ENCODE results near the gene NME4.
A peak's percentile ranks its signal among the peaks of the same experiment; 100 is the strongest.
"Not testable (repeated sequence)": the region's sequence is repeated elsewhere in the genome, so short reads cannot be mapped to it uniquely, and the experiment has no call there.

Gene NME4

DNA sequence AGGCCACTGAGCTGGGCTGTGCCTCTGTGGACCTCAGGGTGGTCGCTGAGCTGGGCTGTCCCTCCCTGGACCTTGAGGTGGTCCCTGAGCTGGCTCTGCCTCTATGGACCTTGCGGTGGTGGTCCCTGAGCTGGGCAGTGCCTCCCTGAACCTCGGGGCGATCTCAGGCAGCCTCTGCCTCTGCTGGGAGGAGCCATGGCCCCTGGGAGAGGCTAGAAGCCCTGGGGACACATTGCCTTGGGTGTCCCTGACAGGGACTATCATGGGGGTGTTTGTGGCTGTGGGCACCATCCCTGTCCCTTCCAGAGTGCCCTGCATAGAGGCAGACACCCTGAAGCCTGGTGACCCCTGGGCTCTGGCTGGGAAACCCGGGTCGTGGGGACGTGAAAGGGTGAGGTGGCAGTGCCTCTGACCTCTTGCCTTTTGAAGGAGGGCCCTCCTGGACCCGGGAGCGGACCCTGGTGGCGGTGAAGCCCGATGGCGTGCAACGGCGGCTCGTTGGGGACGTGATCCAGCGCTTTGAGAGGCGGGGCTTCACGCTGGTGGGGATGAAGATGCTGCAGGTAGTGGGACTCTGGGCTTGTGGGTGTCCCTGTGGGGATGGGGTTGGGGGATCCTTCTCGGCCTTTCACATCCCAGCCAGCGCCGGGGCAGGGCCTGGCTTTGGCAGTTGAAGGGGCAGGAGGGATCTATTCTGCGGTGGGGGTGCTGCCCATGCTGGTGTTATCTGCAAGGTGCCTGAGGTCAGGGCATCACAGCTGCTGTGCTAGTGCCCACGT lies 1.8 kb downstream of the NME4 start:
- DNase-seq (ENCODE audit: low read depth): no peak

DNA sequence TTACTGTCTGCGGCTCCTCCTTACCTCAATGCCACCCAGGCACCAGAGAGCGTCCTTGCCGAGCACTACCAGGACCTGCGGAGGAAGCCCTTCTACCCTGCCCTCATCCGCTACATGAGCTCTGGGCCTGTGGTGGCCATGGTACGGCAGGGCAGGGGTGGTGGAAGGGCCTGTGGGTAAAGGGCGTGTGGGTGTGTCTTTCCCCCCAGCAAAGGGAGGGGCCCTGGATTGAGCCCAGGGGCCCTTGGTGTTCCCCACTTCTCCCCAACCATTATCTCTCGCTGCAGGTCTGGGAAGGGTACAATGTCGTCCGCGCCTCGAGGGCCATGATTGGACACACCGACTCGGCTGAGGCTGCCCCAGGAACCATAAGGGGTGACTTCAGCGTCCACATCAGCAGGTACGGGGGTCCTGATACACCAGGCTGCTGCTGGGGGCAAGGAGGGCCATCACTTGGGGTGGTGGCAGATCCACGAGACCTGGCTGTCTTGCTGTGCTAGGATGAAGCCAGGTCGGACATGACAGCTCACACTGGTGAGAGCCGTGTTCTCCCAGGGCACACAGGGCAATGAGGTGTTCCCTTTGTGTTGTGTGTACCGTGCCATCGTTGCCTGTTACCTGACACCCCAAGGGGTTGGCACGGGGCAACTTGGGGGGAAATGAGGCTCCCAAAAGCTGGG lies 2.5 kb downstream of the NME4 start:
- DNase-seq (ENCODE audit: low read depth): no peak

DNA sequence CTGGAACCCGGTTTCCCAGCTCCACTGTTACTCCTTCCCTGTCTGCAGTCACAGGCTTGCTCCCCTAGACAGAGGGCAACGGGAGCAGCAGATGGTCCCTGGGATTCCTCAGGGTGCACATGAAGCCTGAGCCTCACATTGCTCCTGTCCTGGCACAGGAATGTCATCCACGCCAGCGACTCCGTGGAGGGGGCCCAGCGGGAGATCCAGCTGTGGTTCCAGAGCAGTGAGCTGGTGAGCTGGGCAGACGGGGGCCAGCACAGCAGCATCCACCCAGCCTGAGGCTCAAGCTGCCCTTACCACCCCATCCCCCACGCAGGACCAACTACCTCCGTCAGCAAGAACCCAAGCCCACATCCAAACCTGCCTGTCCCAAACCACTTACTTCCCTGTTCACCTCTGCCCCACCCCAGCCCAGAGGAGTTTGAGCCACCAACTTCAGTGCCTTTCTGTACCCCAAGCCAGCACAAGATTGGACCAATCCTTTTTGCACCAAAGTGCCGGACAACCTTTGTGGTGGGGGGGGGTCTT lies 3.1 kb downstream of the NME4 start:
- no peak for DNase-seq (ENCODE audit: low read depth)

DNA sequence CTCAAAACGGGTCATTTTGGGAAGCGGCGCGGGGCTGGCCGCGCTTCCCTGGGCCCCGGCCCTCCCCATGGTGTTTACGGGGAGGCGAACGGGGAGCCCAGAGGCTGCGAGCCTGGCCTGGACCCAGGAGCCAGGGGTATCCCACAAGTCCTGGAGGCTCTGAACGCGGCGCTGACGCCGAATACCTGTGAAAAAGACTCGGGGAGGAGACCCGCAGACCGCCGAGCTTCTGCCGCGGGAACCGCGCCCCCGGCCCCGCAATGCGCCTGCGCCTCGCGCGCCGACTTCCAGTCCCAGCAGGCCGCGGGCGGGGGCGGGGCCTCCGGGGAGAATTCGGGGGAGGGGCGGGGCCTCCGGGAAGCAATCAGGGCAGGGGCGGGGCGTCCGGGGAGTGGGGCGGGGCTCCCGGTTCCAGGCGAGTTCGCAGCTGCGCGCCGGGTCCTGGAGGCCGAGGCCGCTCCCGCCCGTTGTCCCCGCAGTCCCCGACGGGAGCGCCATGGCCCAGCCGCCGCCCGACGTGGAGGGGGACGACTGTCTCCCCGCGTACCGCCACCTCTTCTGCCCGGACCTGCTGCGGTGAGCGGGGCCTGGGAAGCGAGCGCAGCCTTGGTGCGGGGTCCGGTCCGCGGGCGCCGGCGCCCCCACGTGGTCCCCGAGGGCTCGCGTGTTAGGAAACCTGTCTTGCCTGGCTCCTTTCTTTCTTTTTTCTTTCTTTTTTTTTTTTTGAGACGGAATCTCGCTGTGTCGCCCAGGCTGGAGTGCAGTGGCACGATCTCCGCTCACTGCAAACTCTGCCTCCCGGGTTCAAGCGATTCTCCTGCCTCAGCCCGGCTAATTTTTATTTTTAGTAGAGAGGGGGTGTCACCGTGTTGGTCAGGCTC lies 4.7 kb downstream of the NME4 start, which contains the start of gene DECR2:
Gene DECR2, plus strand, starts transcription at position 418 of the 881 bp plus-strand sequence. Its CDS starts 79 bp downstream, at position 497.
- peak; percentile 99 for DNase-seq (ENCODE audit: low read depth)

DNA sequence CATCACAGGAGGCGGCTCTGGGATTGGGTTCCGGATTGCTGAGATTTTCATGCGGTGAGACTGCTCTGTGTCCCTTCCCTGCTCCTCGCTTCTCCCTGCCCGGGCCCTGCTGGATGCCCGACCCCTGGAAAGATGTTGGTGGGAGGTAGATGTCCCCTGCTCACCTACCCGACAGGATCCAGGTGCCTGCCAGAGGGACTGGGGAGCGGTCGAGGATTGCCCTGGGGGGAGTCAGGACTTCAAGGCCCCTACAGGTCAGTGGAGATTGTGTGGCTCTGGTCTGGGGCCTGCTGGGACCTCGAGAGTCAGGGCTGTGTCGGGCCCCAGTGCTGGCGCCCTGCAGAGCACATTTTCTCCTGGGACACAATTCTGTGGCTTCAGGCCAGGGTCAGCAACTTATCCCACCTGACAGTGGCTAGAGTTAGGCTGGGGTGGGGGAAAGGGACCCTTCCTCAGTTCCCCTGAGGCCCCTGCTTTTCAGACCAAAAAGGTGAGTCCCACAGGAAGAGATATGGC lies 8.0 kb downstream of the NME4 start:
- DNase-seq (ENCODE audit: low read depth): no peak

DNA sequence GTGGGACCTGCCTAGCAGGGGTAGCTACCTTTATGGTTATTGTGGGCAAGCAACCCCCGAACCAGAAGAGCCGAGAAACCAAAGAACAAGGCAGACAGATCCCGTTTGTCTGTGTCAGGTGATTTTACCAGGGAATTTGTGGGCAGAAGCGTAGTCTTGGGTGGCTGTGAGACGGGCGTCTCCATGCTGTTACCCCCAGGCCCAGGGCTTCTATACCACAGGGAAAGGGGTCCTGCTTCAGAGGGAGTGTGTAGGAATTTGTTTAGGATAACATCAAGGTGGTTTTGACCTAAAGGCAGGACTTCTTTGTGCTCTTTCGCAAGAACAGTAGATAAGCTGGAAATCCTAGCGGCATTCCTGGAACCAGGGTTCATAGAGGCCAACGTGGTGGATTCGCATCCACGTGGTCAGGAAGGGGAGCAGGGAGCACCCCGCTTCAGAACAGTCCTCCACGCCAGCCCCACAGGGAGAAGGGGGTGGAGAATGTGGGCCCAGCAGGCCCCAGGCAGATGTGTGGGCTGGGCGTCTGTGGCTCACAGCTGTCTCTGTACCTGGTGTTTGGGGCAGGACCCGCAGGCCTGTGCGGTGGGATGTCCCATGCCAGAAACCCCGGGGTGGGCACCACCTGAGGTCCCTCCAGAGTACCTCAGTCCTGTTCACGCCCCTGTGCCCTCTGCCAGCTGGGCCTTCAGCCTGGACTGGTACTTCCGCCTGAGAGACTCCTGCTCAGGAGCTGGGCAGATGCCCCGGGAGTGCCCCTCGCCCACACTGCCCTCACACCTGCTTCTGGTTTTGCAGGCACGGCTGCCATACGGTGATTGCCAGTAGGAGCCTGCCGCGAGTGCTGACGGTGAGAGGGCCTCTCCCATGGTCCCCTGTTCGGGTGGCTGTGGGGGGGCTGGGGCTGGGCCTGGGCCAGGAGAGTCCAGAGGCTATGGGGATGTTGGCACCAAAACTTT lies 8.8 kb downstream of the NME4 start:
- no peak for DNase-seq (ENCODE audit: low read depth)

DNA sequence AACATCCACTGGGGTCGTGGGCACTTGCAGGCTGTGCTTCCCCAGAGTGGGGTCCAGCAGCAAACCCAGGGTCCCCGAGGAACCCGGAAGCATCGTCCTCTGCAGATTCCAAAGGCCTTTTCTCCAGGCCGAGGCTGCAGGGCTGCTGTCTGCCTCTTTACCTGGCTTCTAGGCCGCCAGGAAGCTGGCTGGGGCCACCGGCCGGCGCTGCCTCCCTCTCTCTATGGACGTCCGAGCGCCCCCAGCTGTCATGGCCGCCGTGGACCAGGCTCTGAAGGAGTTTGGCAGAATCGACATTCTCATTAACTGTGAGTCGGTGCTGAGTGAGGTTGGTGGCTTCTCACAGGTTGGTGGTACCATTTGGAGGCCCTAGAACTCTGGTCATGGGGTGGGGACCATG lies 10.3 kb downstream of the NME4 start:
- DNase-seq (ENCODE audit: low read depth): no peak

DNA sequence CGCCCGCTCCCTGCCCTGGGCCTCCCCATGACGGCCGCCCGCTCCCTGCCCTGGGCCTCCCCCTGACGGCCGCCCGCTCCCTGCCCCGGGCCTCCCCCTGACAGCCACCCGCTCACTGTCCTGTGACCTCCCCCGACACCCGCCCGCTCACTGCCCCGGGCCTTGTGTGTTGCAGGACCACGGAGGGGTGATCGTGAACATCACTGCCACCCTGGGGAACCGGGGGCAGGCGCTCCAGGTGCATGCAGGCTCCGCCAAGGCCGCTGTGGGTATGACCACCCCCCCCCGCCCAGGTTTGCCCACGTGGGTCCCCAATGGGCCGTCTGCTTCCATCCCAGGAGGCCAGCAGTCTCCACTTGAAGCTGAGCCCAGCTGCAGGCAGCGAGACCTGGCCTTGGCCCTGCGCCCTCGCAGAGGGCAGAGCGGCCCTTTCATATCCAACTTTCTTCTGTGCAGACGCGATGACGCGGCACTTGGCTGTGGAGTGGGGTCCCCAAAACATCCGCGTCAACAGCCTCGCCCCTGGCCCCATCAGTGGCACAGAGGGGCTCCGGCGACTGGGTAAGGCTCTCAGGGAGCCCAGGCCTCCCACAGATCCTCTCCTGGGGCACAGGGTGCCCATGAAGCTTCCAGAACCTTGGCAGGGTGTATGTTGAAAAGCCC lies 13.6 kb downstream of the NME4 start:
- DNase-seq (ENCODE audit: low read depth): no peak

DNA sequence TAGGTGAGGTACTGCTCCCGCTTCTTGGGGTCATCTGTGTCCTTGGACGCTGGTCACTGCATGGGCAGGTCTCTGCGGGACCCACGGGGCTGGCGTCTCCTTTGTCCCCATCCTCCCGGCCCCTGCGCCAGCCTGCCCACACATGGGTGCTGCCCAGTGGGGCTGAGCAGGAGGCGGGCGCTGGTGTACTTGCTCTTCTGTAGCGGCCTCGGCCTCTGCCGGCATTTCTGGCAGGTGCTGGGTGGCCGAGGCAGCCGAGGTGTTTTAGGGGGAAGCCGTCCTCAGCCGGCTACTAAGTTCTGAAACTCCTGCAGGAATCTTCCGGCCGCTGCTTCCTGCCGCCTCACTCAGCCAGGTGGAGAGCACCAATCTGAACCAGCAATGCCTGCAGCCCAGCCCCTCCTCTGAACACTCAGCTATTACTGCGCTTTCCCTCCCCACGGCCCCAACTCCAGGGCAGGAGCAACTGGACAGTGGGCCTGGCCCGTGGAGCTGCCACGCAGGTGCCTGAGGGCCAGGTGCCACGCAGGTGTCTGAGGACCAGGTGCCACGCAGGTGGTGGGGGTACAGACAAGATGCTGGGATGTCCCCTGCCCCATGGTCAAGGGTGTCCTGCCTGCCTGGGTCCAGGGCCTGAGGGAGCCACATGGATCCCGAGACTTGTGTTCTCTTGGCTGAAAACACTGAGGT lies 14.7 kb downstream of the NME4 start:
- DNase-seq (ENCODE audit: low read depth): no peak

DNA sequence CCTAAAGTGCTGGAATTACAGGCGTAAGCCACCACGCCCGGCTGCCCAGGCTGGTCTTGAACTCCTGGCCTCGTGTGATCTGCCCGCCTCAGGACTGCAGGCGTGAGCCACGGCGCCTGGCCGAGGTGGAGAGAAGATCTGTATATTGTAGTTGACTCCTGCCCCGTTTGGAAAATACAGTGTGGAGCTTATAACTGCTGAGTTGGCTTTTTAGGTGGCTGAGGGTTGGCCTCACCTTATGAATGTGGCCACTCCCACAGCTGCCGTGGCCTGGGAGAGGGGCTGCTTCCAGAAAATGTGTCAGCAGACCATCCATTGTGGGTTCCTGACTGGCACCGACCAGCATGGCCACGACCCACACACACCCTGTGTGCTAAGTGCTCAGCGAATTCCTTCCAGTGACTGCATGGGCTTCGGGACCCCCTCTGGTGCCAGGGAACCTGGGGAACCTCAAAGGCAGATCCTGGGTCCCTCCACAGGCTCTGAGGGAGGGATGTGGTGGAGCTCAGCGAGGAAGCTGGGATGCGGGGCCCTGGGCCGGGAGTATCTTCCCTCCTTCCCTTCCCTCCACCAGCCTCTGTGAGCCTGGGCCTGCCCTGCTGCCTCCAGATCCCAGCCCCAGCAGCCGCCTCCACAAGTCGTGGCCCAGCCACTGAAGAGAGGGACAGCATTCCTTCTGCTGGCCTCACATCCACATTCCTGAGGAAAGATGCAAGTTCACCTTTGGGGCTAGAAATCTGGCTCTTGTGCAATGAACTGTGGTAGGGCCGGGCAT lies 17.6 kb downstream of the NME4 start:
- DNase-seq (ENCODE audit: low read depth): no peak

DNA sequence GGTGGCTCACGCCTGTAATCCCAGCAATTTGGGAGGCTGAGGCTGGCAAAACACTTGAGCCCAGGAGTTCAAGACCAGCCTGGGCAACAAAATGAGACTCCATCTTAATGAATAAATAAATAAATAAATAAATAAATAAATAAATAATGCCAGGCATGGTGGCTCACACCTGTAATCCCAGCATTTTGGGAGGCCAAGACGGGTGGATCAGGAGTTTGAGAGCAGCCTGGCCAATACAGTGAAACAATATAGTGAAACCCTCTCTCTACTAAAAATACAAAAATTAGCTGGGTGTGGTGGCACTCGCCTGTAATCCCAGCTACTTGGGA lies 18.1 kb downstream of the NME4 start:
- not testable (repeated sequence) for DNase-seq (ENCODE audit: low read depth)

DNA sequence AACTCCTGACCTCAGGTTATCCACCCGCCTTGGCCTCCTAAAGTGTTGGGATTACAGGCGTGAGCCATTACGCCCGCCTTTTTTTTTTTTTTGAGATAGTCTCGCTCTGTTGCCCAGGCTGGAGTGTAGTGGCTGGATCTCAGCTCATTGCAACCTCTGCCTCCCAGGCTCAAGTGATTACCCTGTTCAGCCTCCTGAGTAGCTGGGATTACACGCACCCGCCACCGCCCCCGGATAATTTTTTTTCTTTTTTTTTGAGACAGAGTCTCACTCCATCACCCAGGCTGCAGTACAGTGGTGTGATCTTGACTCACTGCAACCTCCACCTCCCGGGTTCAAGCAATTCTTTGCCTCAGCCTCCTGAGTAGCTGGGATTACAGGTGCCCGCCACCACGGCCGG lies 25.2 kb downstream of the NME4 start:
- not testable (repeated sequence) for DNase-seq (ENCODE audit: low read depth)

DNA sequence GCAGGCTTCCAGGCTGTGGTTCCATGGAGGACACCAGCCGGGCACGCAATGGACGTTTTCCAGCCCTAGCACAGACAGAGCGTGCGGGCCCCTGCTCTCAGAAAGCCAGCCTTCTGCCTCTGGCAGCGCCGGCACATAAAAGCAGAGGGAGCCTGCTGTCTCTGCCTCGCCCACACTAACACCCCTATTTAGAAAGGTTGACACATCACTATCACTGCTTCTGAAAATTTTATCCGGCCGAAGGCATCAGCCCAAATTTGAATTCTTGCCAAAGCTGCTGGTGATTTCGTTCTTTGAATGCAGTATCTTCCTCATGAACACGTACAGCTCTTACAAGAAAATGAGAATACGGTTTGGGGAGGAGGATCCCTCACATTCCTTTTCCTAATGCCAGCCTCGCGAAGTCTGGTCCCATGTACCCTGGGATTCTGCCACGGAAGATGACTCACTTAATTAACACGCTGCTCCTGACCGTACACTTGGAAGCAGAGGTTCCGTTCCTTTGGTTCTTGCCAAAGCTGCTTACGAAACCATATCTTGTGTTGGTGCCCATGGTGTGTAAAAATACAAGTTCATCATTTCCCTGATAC lies 27.1 kb downstream of the NME4 start:
- no peak for DNase-seq (ENCODE audit: low read depth)

DNA sequence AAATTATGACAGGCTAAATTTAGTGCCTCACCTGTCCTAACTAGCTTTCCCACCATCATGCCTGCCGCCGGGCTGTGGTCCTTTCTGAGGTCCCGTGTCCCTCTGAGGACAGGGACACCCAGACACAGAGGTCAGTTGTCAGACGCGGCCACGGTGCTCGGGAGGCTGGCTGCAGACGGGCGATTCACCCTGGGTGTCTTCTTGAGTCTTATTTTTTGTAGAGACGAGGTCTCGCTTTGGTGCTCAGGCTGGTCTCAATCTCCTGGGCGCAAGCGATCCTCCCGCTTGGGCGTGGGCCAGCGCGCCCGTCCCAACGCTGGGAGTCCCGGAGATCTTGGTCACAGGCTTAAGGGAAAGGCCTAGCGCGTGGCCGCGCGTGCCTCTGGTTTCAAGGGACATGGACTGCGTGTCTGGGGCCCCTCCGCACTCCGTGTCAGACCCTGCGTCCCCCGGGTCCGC lies 27.7 kb downstream of the NME4 start:
- no peak for DNase-seq (ENCODE audit: low read depth)

DNA sequence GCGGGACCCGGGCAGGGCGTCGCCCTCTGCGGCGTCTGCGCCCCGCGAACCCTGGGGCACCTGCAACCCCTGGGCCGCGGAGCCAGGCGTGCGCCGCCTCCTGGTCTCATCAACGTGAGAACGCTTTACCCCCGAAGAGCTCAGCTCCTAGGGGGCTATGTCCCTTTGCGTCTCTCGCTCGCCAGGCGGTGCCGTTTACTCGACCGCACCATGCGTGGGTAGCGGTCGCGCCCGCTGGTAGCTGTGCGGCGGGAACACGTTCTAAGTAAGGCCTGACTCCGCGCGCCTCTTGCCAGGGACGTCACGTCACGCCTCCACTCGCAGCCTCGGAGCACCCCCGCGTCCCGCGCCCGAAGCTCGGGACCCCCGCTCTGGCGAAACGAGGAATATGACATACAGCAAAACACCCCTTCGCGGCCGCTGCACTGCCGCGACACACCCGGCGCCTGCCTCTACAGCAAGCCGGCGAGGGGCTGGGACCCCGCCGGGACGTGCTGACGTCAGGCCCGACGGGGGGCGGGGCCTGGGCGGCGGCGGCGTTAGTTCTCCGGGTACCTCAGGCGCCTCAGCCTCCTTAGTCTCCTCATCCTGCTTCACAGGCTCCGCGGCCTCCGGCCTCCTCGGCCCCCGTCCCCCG lies 28.2 kb downstream of the NME4 start, which contains the start of gene RAB11FIP3:
Gene RAB11FIP3, plus strand, starts transcription at position 568 of the 637 bp plus-strand sequence. CDS start 358 bp downstream, outside the sequence.
- DNase-seq (ENCODE audit: low read depth): peak; percentile 76

DNA sequence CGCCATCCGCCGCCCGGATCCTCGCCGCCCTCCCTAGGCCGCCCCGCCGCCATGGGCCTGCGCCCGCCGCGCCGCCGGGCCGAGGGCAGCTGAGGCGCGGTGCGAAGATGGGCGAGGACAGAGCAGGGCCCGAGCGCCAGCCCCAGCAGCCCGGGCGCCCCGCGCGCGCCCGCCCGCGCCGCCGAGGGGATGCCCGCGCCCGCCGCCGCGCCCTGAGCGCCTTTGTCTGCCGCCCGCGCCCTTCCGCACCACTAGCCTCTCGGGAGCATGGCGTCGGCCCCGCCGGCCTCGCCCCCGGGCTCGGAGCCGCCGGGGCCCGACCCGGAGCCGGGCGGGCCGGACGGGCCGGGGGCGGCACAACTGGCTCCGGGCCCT lies 28.7 kb downstream of the NME4 start:
- peak; percentile 25 for DNase-seq (ENCODE audit: low read depth)

DNA sequence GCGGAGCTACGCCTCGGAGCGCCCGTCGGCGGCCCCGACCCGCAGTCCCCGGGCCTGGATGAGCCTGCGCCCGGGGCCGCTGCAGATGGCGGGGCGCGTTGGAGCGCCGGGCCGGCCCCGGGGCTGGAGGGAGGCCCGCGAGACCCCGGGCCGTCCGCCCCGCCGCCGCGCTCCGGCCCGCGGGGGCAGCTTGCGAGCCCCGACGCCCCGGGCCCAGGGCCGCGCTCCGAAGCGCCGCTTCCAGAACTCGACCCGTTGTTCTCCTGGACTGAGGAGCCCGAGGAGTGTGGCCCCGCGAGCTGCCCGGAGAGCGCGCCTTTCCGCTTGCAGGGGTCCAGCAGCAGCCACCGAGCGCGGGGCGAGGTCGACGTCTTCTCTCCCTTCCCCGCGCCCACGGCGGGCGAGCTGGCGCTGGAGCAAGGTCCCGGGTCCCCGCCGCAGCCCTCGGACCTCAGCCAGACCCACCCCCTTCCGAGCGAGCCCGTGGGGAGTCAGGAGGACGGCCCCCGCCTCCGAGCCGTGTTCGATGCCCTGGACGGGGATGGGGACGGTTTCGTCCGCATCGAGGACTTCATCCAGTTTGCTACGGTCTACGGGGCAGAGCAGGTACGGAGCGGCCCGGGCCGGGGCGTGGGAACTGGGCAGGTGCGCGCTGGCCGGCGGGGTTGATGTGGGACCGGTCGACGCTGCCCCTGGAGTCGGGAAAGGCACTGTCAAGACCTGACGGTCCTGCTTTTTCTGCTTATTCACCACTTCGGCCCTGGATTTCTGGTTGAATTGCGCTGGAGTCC lies 29.3 kb downstream of the NME4 start:
- no peak for DNase-seq (ENCODE audit: low read depth)
